ENCODE data around the gene HOXD3. TPM values are rescaled to one million over a fixed set of nuclear protein-coding genes. Genes with fewer than 3 reads are reported as not detected.
A peak's percentile ranks its signal among the peaks of the same experiment; 100 is the strongest.

The HOXD3 gene
- polyA plus RNA-seq, 6 donors from 2014 or later, result not detected

DNA sequence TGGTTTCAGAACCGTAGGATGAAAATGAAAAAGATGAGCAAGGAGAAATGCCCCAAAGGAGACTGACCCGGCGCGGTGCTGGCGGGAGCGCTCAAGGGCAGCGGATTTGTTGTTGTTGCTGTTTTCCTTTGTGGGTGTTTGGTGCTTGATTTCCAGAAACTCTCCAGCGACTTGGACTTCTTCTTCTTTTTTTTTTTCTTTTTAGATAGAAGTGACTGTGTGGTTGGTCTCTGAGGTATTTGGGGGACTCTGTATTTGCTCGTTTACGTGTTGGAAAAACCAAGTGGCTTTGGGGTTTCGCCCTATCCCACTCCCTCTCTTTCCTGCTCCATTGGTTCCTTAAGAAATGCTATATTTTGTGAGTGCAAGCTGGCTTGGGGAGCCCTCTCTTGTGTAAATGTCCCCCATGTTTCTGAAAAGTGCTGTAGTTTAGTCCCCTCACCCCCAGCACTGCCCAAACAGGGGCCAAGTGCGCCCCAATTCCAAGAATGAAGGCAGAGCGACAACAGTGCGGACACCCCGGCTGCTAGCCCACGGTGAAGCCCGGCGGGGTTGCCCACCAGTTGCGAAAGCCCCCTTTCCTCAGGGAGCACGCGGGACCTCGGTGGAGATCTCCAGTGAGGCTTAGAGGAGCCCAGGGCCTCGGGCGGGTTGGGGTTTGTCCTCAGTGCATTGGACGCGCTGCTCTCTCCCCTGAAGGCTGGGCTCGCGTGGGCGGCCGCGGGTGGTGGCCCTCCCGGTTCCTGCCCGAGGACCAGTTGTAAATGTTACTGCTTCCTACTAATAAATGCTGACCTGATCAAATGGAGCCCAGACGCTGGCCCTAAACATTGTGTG is 32.8 kb upstream of the HOXD3 start:
- DNase-seq (no peak), ATAC-seq (ENCODE audit: low read depth in 2 of 2) (no peak)
- peaks cover 70 to 77% (median 73%) of the 10 kb centered on the region in 3 donors for H3K27me3 Mint-ChIP-seq
- peak overlapping the region in 3 of 6 donors; percentile 61 to 94 (median 63) for H3K27ac Mint-ChIP-seq
- peaks cover 17 to 22% (median 22%) of the 10 kb centered on the region in 3 donors for H3K4me1 Mint-ChIP-seq
- no peaks in the 10 kb centered on the region for H3K36me3 Mint-ChIP-seq
- peaks cover 0 to 14% (median 5%) of the 10 kb centered on the region in 7 donors for H3K9me3 Mint-ChIP-seq
- H3K4me3 Mint-ChIP-seq, result peak overlapping the region in 7 of 8 donors; percentile 59 to 80 (median 70)

DNA sequence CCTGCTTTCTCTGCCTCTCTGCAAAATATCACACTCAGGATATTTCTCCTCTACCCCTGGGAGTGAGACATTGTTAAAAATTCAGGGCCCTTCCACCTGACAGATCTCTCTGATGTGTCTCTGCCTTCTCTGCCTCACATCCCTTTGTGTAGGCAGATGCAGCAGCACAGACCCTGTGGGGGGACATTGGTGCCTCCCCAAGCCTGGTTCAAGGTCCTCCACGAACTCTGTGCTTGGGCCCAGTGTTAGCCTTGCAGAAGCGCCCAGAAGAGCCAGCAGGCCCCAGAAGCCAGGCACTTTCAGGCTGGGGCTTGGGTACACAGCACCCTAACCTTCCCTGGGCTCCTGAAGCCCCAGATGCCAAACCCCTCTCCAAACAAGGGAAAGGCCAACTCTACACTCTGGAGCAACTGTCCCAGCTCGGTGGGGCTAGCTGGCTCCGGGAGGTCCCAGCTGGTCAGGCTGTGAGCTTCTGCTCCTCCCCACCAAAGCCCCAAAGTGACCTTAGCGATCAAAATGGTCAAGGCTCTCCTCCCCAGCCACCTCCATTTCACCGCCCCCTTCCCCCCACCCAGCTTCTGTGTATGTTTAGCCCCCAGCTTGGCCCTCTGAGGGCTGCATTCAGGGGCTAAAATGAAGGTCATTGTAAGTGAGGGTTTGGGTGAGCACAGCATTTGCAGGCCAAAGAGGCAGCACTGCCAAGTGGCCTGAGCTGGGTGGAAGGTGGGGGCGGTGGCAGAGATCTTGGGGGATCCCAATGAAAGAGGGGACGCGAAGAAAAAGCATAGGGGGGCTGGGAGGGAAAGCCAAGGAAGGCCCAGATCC is 31.9 kb upstream of the HOXD3 start:
- no peak for ATAC-seq (ENCODE audit: low read depth in 2 of 2)
- H3K4me3 Mint-ChIP-seq, result peak overlapping the region in 4 of 8 donors; percentile 1 to 77 (median 50)
- H3K36me3 Mint-ChIP-seq, result no peaks in the 10 kb centered on the region
- peaks cover 62 to 69% (median 65%) of the 10 kb centered on the region in 3 donors for H3K27me3 Mint-ChIP-seq
- H3K9me3 Mint-ChIP-seq, result peaks cover 0 to 13% (median 0%) of the 10 kb centered on the region in 7 donors
- H3K4me1 Mint-ChIP-seq, result peaks cover 17 to 22% (median 22%) of the 10 kb centered on the region in 3 donors
- no peak for DNase-seq
- peak overlapping the region in 2 of 6 donors; percentile 40 to 76 for H3K27ac Mint-ChIP-seq

DNA sequence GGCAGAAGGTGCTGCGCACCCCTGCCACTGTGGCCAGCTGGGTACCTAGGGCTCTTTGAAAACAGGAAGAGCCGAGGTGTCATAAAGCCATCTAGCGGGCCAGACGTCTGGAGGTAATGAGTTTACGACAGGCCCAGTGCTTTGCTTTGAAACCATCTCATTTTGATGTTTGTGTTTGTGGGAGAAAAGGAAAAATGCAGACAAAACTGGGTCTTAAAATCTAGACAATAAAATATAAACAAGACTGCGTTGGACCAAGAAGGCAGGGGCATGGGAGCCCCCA is 31.4 kb upstream of the HOXD3 start:
- Mint-ChIP-seq H3K36me3 (no peaks in the 10 kb centered on the region), H3K4me3 (peak overlapping the region in 1 of 8 donors; percentile 77), H3K9me3 (peaks cover 0 to 13% (median under 1%) of the 10 kb centered on the region in 7 donors), H3K4me1 (peaks cover 19 to 24% (median 23%) of the 10 kb centered on the region in 3 donors), H3K27ac (peak overlapping the region in 3 of 6 donors; percentile 2 to 56 (median 40)), H3K27me3 (peaks cover 59 to 65% (median 62%) of the 10 kb centered on the region in 3 donors)
- DNase-seq (no peak), ATAC-seq (ENCODE audit: low read depth in 2 of 2) (no peak)

DNA sequence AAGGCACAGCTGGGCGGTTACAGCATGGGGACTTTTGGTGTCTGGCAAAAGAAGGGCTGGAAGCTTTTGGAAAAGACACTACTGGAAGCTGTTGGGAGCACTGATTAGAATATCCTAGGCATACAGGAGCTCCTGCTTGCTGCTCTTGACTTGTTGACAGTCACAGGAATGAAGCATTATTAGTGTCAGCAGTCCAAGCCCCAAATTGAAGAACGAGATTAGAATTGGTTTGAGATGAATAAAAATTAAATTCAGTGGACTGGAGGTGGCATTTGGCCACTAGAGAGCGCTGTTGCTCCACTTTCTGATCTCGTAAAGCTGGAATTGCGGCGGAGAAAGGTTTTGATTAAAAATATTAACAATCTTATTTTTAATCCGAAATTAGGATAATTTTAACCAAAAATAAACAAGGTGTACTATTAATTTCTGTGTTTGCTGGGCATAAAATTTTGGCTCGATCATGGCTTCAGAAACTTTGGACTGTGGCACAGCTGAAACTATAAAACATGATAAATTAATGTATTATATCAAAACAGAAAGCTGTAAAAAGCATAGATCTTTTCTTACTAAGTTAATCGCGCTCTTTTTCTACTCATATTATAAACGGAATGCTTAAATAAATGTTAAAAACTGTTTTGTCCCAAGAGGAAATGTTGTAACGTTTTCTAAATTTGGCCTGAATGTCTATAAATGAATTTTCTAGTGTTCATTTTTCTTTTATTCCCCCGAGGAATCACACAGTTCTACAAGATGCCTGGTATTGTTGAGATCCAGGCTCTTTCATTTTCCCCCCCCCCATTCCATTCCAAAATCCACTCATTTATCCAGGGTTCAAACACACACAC is 30.0 kb upstream of the HOXD3 start:
- Mint-ChIP-seq H3K4me3 (peak overlapping the region in 4 of 8 donors; percentile 10 to 66 (median 34)), H3K27me3 (peaks cover 68% of the 10 kb centered on the region in 3 donors), H3K36me3 (peaks cover 0 to under 1% of the 10 kb centered on the region in 2 donors), H3K9me3 (peaks cover 0 to 15% (median 5%) of the 10 kb centered on the region in 7 donors), H3K4me1 (peaks cover 27 to 32% (median 30%) of the 10 kb centered on the region in 3 donors), H3K27ac (peak overlapping the region in 4 of 6 donors; percentile 39 to 97 (median 70))
- DNase-seq, result peak; percentile 53
- ATAC-seq (ENCODE audit: low read depth in 2 of 2), result peak in 1 of 2 donors; percentile 26

DNA sequence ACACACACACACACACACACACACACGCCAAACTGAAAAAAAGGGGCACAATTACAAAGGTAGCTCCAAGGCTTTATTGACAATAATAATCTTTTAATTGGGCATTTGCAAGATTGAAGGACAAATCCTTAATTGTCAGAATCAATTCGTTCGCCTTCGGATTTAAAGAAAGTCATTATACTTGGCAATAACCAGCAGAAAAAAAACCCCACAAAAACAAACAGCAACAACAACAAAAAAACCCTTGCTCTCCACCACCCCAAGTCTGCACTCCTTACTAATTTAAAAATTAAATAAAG is 29.4 kb upstream of the HOXD3 start:
- peaks cover 33 to 35% (median 34%) of the 10 kb centered on the region in 3 donors for H3K4me1 Mint-ChIP-seq
- peaks cover 0 to 4% of the 10 kb centered on the region in 2 donors for H3K36me3 Mint-ChIP-seq
- H3K27ac Mint-ChIP-seq, result peak overlapping the region in 3 of 6 donors; percentile 17 to 97 (median 39)
- DNase-seq (no peak), ATAC-seq (ENCODE audit: low read depth in 2 of 2) (no peak)
- peaks cover 73 to 74% (median 74%) of the 10 kb centered on the region in 3 donors for H3K27me3 Mint-ChIP-seq
- H3K4me3 Mint-ChIP-seq, result peak overlapping the region in 4 of 8 donors; percentile 51 to 84 (median 73)
- peaks cover 0 to 18% (median 5%) of the 10 kb centered on the region in 7 donors for H3K9me3 Mint-ChIP-seq

DNA sequence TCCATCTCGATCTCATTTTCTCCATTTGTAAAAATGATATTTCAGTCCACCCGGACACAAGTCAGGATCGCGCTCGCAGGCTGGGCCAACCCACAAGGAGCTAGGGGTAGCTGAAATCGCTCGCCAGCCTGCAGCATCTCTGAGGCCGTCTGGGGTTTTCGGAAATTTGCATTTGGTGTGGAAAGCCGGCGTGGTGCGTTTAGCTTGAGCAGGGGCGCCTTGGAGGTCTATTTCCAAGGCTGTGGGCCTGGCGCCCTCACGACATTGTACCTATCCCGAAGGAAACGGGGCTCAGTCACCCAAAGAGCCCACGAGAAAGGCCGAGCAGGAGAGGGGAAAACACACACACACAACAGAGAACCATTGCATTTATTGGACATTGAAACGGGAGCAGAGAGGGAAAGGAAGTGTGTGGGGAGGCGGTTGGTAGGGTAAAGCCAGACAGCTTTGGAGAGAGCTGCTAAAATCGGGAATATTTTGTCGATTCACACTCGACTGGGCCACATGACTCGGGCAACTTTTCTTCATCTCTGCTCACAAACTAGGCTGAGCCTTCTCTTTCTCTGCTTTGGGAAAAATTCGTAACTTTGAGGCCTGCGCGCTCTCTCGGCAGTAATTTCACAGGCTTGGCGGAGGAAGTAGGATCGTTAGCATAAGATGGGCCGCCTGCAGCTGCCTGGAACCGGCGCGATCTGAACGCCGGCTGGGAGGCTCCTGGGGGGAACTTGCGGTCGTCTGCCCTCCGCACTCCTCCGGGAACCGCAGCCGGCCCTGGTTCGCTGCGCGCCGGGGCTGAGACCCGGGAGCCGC is 28.7 kb upstream of the HOXD3 start:
- Mint-ChIP-seq H3K4me3 (peak overlapping the region in 6 of 8 donors; percentile 48 to 84 (median 64)), H3K4me1 (peaks cover 34 to 37% (median 36%) of the 10 kb centered on the region in 3 donors), H3K27me3 (peaks cover 76 to 79% (median 78%) of the 10 kb centered on the region in 3 donors), H3K9me3 (peaks cover 0 to 18% (median 7%) of the 10 kb centered on the region in 7 donors), H3K27ac (peak overlapping the region in 4 of 6 donors; percentile 69 to 97 (median 93)), H3K36me3 (peaks cover 0 to 4% of the 10 kb centered on the region in 2 donors)
- no peak for DNase-seq
- ATAC-seq (ENCODE audit: low read depth in 2 of 2), result no peak

DNA sequence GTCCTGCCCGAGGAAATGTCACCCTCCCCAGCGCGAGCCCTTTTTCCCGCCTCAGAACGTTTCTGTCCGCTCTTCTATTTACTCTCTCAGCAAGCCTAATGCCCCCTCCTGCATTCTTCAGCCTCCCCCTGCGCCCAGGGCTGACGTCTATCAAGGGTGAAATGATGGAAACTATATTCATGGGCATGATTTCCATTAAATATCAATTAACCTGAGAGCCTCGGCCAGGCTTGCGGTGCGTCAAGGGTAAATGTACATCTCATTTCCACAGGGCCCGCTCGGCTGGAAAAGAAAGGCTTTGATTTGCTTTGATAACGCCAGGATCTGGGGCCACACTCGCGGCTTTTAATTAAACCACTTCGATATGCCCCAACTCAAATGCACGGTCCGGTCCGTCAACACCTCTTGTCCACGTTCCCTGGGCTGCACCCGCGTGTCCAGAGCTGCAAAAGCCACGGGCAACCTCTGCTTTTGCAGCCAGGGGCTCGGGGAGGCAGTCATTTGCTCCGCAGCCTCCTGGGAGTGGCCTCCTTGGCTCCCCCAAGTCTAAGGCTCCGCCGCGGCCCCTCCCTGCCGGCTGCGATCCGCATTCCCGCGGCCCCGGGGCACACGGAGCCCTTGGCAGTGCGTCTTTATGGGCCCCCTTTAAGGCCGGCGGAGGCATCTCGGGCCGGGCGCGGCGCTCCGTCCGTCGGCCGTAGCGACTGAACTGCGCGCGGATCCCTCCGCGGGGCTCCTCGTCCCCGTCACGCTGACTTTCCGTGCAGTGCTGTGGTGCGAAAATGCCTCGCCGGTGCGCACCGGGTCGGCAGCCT is 27.9 kb upstream of the HOXD3 start, which contains the start of gene HOXD8:
HOXD8 (plus strand) TSS at position 724 of the 815 bp plus-strand sequence. CDS start 662 bp downstream, outside the sequence.
- Mint-ChIP-seq H3K36me3 (peaks cover 0 to 4% of the 10 kb centered on the region in 2 donors), H3K9me3 (peaks cover 0 to 18% (median 7%) of the 10 kb centered on the region in 7 donors), H3K27me3 (peaks cover 76 to 78% (median 78%) of the 10 kb centered on the region in 3 donors), H3K4me1 (peaks cover 29 to 37% (median 29%) of the 10 kb centered on the region in 3 donors), H3K27ac (peak within 1 kb of the TSS in 4 of 6 donors; percentile 75 to 97 (median 88)), H3K4me3 (peak within 1 kb of the TSS; percentile 56 to 85 (median 78))
- ATAC-seq (ENCODE audit: low read depth in 2 of 2) (no peak), DNase-seq (no peak)

DNA sequence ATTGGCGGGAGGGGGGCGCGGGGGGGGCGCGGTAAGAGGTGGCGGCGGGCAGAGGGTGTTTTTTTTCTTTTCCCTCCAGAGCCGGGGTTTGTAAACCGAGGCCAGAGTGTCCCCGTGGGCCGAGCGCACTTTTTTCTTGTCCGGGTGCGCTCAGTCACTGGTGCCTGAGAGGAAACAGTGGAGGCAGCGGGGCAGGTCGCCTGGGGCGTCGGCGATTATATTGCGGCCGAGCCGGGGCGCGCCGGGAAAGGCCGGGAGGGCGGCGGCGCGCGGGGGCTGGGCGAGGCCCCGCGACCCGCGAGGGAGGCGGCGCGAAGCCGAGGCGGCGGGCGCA is 27.3 kb upstream of the HOXD3 start:
- peak overlapping the region in 6 of 8 donors; percentile 19 to 78 (median 62) for H3K4me3 Mint-ChIP-seq
- peaks cover 29 to 37% (median 29%) of the 10 kb centered on the region in 3 donors for H3K4me1 Mint-ChIP-seq
- peak in 1 of 2 donors; percentile 14 for ATAC-seq (ENCODE audit: low read depth in 2 of 2)
- H3K27me3 Mint-ChIP-seq, result peaks cover 74 to 78% (median 76%) of the 10 kb centered on the region in 3 donors
- peak overlapping the region in 1 of 6 donors; percentile 37 for H3K27ac Mint-ChIP-seq
- peaks cover 0 to 18% (median 7%) of the 10 kb centered on the region in 7 donors for H3K9me3 Mint-ChIP-seq
- peaks cover 0 to 4% of the 10 kb centered on the region in 2 donors for H3K36me3 Mint-ChIP-seq
- no peak for DNase-seq

DNA sequence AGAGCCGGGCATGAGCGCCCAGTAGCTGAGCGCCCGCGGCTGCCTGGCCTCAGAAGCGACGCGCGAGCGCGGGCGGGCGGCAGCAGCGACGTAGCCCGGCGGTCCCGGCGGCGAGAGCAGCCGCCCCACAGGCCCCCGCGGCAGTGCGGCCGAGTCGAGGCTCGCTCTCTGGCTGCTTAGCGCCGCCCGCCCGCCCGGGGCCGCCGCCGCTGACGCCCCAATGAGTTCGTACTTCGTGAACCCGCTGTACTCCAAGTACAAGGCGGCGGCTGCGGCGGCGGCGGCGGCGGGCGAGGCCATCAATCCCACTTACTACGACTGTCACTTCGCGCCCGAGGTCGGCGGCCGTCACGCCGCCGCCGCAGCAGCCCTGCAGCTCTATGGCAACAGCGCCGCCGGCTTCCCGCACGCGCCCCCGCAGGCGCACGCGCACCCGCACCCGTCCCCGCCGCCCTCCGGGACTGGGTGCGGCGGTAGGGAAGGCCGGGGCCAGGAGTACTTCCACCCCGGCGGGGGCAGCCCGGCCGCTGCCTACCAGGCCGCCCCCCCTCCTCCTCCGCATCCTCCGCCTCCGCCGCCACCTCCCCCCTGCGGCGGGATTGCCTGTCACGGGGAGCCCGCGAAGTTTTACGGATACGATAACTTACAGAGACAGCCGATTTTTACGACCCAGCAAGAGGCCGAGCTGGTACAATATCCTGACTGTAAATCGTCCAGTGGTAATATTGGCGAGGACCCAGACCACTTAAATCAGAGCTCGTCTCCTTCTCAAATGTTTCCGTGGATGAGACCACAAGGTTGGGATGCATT is 26.8 kb upstream of the HOXD3 start:
- ATAC-seq (ENCODE audit: low read depth in 2 of 2), result peak; percentile 18 to 23
- Mint-ChIP-seq H3K27me3 (peaks cover 74 to 82% (median 76%) of the 10 kb centered on the region in 3 donors), H3K9me3 (peaks cover 0 to 18% (median 7%) of the 10 kb centered on the region in 7 donors), H3K27ac (peak overlapping the region in 5 of 6 donors; percentile 30 to 87 (median 75)), H3K36me3 (peaks cover 3 to 4% of the 10 kb centered on the region in 2 donors), H3K4me1 (peaks cover 29 to 37% (median 31%) of the 10 kb centered on the region in 3 donors), H3K4me3 (peak overlapping the region; percentile 69 to 85 (median 82))
- no peak for DNase-seq

DNA sequence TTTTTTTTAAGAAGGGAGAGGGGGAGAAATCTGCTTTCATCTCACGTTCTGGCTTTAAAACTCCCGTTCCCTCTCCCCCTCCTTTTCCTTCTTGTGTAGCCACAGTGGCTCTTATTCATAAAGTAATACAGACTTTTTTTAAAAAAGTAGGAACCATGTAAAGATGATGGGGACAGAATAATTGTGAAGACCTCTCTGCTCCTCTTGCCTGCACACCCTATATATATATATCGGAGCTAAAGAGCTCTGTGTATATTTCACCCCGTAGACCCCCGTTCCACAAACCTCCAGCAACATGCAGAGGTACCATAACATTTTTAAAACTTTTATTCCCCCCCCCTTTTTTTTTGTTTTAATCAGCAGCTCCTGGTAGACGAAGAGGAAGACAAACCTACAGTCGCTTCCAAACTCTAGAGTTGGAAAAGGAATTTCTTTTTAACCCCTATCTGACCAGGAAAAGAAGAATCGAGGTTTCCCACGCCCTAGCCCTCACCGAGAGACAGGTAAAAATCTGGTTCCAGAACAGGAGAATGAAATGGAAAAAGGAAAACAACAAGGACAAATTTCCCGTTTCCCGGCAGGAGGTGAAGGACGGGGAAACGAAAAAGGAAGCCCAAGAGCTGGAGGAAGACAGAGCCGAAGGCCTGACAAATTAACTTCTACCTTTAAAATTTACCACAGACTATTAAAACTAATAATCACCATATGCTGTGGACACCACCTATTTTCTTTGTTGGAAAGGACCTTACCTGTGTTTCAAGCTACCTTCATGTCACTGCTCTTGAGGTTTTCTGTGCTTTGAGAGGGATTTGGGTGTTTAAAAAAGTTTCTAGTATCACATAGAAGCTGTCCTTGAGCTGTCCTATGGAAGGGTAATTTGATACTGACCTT is 25.9 kb upstream of the HOXD3 start:
- no peak for ATAC-seq (ENCODE audit: low read depth in 2 of 2)
- DNase-seq, result no peak
- Mint-ChIP-seq H3K27ac (peak overlapping the region in 5 of 6 donors; percentile 30 to 87 (median 75)), H3K4me1 (peaks cover 36 to 44% (median 39%) of the 10 kb centered on the region in 3 donors), H3K9me3 (peaks cover 0 to 18% (median 10%) of the 10 kb centered on the region in 7 donors), H3K36me3 (peaks cover 4 to 12% of the 10 kb centered on the region in 2 donors), H3K27me3 (peaks cover 76 to 83% (median 77%) of the 10 kb centered on the region in 3 donors), H3K4me3 (peak overlapping the region; percentile 69 to 85 (median 82))
